Measurements from ENCODE around the gene RFC4. TPM values are rescaled to one million over a fixed set of nuclear protein-coding genes. Genes with fewer than 3 reads are reported as not detected.

The RFC4 gene
- polyA plus RNA-seq, 3 donors from 2014 or later = 17.7 to 19.5 (median 18.1) TPM

- Mint-ChIP-seq H3K36me3 (no peaks in the 10 kb centered on the region), H3K4me3 (peak overlapping the region; percentile 85 to 99 (median 92)), H3K27ac (peak overlapping the region; percentile 86 to 91 (median 90)), H3K27me3 (ENCODE audit: low read depth in 3 of 3) (peaks cover 1 to 6% (median 3%) of the 10 kb centered on the region in 3 donors), H3K9me3 (no peaks in the 10 kb centered on the region), H3K4me1 (peaks cover 18 to 22% of the 10 kb centered on the region in 2 donors)
- no peak for DNase-seq
Measured at GRCh38 chr3:186772281-186772694, 34.0 kb downstream of the RFC4 start.

DNA sequence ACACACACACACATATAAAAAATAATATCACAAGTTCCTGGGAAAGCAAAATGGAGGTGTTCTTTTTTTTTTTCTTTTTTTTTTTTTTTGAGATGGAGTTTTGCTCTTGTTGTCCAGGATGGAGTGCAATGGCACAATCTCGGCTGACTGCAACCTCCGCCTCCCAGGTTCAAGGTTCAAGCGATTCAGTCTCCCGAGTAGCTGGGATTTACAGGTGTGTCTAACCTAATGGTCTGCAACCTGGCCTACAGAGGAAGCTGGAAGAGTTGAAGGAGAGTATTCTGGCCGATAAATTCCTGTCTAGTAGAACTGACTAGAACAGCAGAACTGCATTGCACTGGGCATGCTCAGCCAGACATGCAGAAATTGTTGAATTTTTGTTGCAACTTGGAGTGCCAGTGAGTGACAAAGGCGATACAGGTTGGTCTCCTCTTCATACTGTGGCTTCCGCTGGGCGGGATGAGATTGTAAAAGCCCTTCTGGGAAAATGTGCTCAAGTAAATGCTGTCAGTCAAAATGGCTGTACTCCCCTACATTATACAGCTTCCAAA is 45.3 kb downstream of the RFC4 start:
- H3K4me3 Mint-ChIP-seq = no peak overlapping the region
- no peaks in the 10 kb centered on the region for H3K4me1 Mint-ChIP-seq
- peaks cover 0 to 8% (median 7%) of the 10 kb centered on the region in 3 donors for H3K36me3 Mint-ChIP-seq
- no peak overlapping the region for H3K27ac Mint-ChIP-seq
- H3K27me3 Mint-ChIP-seq (ENCODE audit: low read depth in 3 of 3) = peaks cover 0 to 3% (median 0%) of the 10 kb centered on the region in 3 donors
- H3K9me3 Mint-ChIP-seq = peaks cover 0 to 4% (median 0%) of the 10 kb centered on the region in 6 donors
- DNase-seq = no peak

DNA sequence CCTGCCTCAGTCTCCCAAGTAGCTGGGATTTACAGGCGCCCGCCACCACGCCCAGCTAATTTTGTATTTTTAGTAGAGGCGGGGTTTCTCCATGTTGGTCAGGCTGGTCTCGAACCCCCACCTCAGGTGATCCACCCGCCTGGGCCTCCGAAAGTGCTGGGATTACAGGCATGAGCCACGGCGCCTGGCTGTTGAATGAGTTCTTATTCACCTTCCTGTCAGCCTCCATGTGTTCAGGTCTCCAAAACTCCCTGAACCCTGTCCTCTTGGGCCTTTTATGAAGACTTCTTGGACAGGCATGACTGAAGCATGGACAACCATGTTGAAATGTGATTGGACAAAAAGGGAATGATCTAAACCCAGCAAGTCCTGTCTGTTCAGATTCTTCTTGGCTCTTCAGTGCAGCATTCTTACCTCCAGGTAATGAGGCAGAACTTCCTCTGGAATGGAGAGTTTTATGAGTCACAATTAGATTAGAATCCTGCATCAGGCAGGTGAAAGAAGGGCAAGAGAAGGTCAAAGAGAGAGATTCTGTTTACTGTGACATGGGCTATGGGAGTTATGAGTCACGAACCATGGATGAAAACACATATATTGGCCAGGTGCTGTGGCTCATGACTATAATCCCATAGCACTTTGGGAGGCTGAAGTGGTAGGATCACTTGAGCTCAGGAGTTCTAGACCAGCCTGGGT is 46.0 kb downstream of the RFC4 start:
- H3K4me3 Mint-ChIP-seq = no peak overlapping the region
- no peak for DNase-seq
- peaks cover 0 to 4% (median 0%) of the 10 kb centered on the region in 6 donors for H3K9me3 Mint-ChIP-seq
- H3K4me1 Mint-ChIP-seq = no peaks in the 10 kb centered on the region
- no peak overlapping the region for H3K27ac Mint-ChIP-seq
- peaks cover 0 to 8% (median 7%) of the 10 kb centered on the region in 3 donors for H3K36me3 Mint-ChIP-seq
- H3K27me3 Mint-ChIP-seq (ENCODE audit: low read depth in 3 of 3) = peaks cover 0 to 3% (median 1%) of the 10 kb centered on the region in 3 donors

- Mint-ChIP-seq H3K27ac (no peak overlapping the region), H3K36me3 (peaks cover 0 to 8% (median 4%) of the 10 kb centered on the region in 3 donors), H3K27me3 (ENCODE audit: low read depth in 3 of 3) (peaks cover 0 to 3% (median 2%) of the 10 kb centered on the region in 3 donors), H3K9me3 (peaks cover 0 to 1% (median 0%) of the 10 kb centered on the region in 6 donors), H3K4me1 (no peaks in the 10 kb centered on the region), H3K4me3 (no peak overlapping the region)
- no peak for DNase-seq
Measured at GRCh38 chr3:186759231-186759930, 46.9 kb downstream of the RFC4 start.

DNA sequence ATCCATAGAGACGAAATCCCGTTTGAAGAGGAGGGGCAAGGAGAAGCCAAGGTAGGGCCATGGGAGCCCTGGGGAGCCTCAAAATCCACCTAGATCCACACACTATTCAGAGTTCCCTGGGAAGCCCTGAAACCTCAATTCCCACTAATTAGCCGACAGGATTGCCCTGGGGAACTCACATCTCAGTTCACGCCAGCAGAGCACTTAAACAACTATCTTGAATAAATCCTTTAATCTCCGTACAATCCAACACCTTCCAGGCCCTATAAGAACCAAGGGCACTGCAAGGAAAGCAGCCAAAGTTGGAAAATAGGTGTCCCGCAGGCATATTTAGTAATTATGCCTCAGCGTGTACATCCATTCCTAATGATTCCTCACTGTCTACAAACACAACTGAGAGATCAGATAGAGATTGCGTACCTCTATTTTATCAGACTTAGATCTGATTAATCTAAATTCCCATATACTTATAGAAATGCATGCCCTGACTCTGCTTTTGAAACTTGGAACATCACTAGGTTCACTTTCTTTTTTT is 48.5 kb downstream of the RFC4 start:
- Mint-ChIP-seq H3K9me3 (peaks cover 0 to 1% (median 0%) of the 10 kb centered on the region in 6 donors), H3K36me3 (peaks cover 0 to 8% (median 4%) of the 10 kb centered on the region in 3 donors), H3K27me3 (ENCODE audit: low read depth in 3 of 3) (peaks cover 0 to 3% (median 2%) of the 10 kb centered on the region in 3 donors), H3K4me1 (no peaks in the 10 kb centered on the region), H3K27ac (no peak overlapping the region), H3K4me3 (no peak overlapping the region)
- no peak for DNase-seq

DNA sequence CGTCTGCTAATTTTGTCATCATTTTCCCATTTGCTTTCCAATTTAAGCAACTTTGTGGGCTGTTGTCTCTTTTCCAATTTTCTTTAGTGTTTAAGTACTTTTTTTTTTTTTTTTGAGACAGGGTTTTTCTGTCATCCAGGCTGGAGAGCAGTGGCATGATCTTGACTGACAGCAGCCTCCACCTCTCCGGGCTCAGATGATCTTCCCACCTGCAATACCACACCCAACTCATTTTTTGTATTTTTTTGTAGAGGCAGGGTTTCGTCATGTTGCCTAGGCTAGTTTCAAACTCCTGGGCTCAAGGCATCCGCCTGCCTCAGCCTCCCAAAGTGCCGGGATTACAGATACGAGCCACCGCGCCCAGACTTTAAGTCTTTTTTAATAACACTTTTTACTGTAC is 49.1 kb downstream of the RFC4 start:
- H3K27ac Mint-ChIP-seq = no peak overlapping the region
- no peak overlapping the region for H3K4me3 Mint-ChIP-seq
- peaks cover 0 to 7% (median 3%) of the 10 kb centered on the region in 3 donors for H3K36me3 Mint-ChIP-seq

GRCh38 chr3:186754871-186755270 is 51.4 kb downstream of the RFC4 start:
- Mint-ChIP-seq H3K4me3 (no peak overlapping the region), H3K36me3 (peaks cover 0 to 3% (median 0%) of the 10 kb centered on the region in 3 donors), H3K27ac (no peak overlapping the region), H3K27me3 (ENCODE audit: low read depth in 3 of 3) (peaks cover 0 to 5% (median 2%) of the 10 kb centered on the region in 3 donors), H3K9me3 (peaks cover 0 to 1% (median 0%) of the 10 kb centered on the region in 6 donors), H3K4me1 (no peaks in the 10 kb centered on the region)
- no peak for DNase-seq

More for the DNA sequence above, 49.1 kb downstream of the RFC4 start:
- peaks cover 0 to 1% (median 0%) of the 10 kb centered on the region in 6 donors for H3K9me3 Mint-ChIP-seq
- H3K4me1 Mint-ChIP-seq = no peaks in the 10 kb centered on the region
- H3K27me3 Mint-ChIP-seq (ENCODE audit: low read depth in 3 of 3) = peaks cover 0 to 3% (median 2%) of the 10 kb centered on the region in 3 donors
- DNase-seq = no peak

- Mint-ChIP-seq H3K36me3 (no peaks in the 10 kb centered on the region), H3K4me3 (no peak overlapping the region), H3K4me1 (no peaks in the 10 kb centered on the region), H3K27me3 (ENCODE audit: low read depth in 3 of 3) (peaks cover 0 to 5% (median 2%) of the 10 kb centered on the region in 3 donors), H3K9me3 (no peaks in the 10 kb centered on the region), H3K27ac (no peak overlapping the region)
- no peak for DNase-seq
Measured at GRCh38 chr3:186754006-186754405, 52.3 kb downstream of the RFC4 start.

GRCh38 chr3:186751480-186751879 is 54.8 kb downstream of the RFC4 start:
- Mint-ChIP-seq H3K4me1 (no peaks in the 10 kb centered on the region), H3K36me3 (peaks cover 0 to 6% (median 4%) of the 10 kb centered on the region in 3 donors), H3K4me3 (no peak overlapping the region), H3K27me3 (ENCODE audit: low read depth in 3 of 3) (peaks cover 0 to 3% (median 2%) of the 10 kb centered on the region in 3 donors), H3K27ac (no peak overlapping the region), H3K9me3 (no peaks in the 10 kb centered on the region)
- no peak for DNase-seq

DNA sequence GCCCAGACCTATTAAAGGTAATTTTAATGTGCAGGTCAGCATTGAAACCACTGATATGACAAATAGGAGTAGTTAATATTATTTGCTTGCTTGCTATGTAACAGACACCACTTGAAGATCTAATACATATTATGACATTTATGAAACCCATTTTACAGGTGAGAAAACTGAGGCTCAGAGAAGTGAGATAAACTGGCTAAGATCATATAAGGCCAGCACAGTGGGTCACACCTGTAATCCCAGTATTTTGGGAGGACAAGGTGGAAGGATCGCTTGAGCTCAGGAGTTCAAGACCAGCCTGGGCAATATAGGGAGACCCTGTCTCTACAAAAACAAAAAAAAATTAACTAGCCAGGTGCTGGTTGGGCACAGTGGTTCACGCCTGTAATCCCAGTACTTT is 56.0 kb downstream of the RFC4 start:
- DNase-seq = no peak
- no peak overlapping the region for H3K27ac Mint-ChIP-seq
- H3K4me1 Mint-ChIP-seq = peaks cover 5 to 6% of the 10 kb centered on the region in 2 donors
- H3K4me3 Mint-ChIP-seq = no peak overlapping the region
- peaks cover 0 to 4% (median under 1%) of the 10 kb centered on the region in 3 donors for H3K27me3 Mint-ChIP-seq (ENCODE audit: low read depth in 3 of 3)
- peaks cover 0 to 6% (median 4%) of the 10 kb centered on the region in 3 donors for H3K36me3 Mint-ChIP-seq
- no peaks in the 10 kb centered on the region for H3K9me3 Mint-ChIP-seq

- H3K4me3 Mint-ChIP-seq = peak overlapping the region in 4 of 5 donors; percentile 14 to 56 (median 44)
- peak in 1 of 3 donors; percentile 13 for DNase-seq
- H3K27ac Mint-ChIP-seq = peak overlapping the region in 2 of 6 donors; percentile 49 to 65
Measured at GRCh38 chr3:186746008-186746407, 60.3 kb downstream of the RFC4 start.

GRCh38 chr3:186743666-186744065 is 62.6 kb downstream of the RFC4 start:
- no peaks in the 10 kb centered on the region for H3K9me3 Mint-ChIP-seq
- H3K4me1 Mint-ChIP-seq = peaks cover 6 to 8% of the 10 kb centered on the region in 2 donors
- H3K36me3 Mint-ChIP-seq = peaks cover 11 to 23% (median 18%) of the 10 kb centered on the region in 3 donors
- H3K27me3 Mint-ChIP-seq (ENCODE audit: low read depth in 3 of 3) = peaks cover 0 to 5% (median 0%) of the 10 kb centered on the region in 3 donors
- no peak for DNase-seq
- no peak overlapping the region for H3K4me3 Mint-ChIP-seq
- no peak overlapping the region for H3K27ac Mint-ChIP-seq

More at GRCh38 chr3:186746008-186746407, 60.3 kb downstream of the RFC4 start:
- H3K36me3 Mint-ChIP-seq = peaks cover 11 to 17% (median 14%) of the 10 kb centered on the region in 3 donors
- H3K9me3 Mint-ChIP-seq = no peaks in the 10 kb centered on the region
- H3K4me1 Mint-ChIP-seq = peaks cover 6 to 8% of the 10 kb centered on the region in 2 donors
- peaks cover 0 to 5% (median 0%) of the 10 kb centered on the region in 3 donors for H3K27me3 Mint-ChIP-seq (ENCODE audit: low read depth in 3 of 3)

DNA sequence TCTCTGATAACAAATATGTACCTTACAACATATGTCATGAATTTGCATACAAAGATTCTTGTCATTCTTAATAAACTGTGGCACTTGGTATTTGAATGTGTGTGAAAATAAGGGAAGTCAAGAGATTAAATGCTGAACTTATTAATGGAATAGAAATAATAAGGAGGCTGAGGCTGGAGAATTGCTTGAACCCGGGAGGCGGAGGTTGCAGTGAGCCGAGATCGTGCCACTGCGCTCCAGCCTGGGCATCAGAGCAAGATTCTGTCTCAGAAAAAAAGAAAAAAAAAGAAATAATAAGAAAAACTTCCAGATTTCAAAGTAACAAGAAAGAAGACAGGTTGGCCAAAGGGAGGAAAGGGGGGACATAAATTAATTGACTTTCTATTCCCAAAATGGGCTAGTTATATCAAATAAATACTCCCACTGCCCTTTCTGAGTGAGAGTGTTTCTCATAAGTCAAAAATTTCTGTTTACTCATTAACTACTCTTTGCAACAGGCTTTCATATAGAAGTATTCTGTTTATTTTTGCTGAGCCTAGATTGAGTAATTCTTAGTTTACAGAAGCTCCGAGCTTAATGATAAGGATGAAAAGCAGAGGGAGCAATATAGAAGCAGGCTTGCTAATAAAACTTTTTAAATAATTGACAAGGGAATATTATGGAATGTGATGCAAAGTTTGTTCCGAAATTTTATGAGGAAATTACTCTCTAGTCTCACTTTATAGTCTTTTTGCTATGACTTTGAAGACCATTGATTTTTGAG is 63.5 kb downstream of the RFC4 start:
- no peak for DNase-seq
- H3K4me1 Mint-ChIP-seq = peaks cover 6 to 8% of the 10 kb centered on the region in 2 donors
- H3K36me3 Mint-ChIP-seq = peaks cover 11 to 19% (median 15%) of the 10 kb centered on the region in 3 donors
- peaks cover 0 to 5% (median 0%) of the 10 kb centered on the region in 3 donors for H3K27me3 Mint-ChIP-seq (ENCODE audit: low read depth in 3 of 3)
- H3K27ac Mint-ChIP-seq = no peak overlapping the region
- no peak overlapping the region for H3K4me3 Mint-ChIP-seq
- H3K9me3 Mint-ChIP-seq = no peaks in the 10 kb centered on the region
